Measurements from ENCODE around the gene ILF3. TPM values are rescaled to one million over a fixed set of nuclear protein-coding genes. Genes with fewer than 3 reads are reported as not detected.

Gene ILF3
- total RNA-seq, 4 donors from 2014 or later, result 122 to 232 (median 159) TPM

GRCh38 chr19:10691178-10691881, 37.2 kb downstream of the ILF3 start:
- peaks cover 38 to 57% of the 10 kb centered on the region in 2 donors for H3K36me3 ChIP-seq
- H3K27me3 ChIP-seq, result no peaks in the 10 kb centered on the region
- intact Hi-C loops (cut with DNase I), result no loop called here
- 87 to 92% methylated on average over 16 to 23 of the region's 23 CpGs for WGBS, 2 donors
- H3K4me3 ChIP-seq (replicated peaks in 1 of 3), result no peak overlapping the region
- TF ChIP-seq POLR2A (IDR thresholded peaks at IDR 0.05), result no peak
- no peak for TF ChIP-seq CTCF (IDR thresholded peaks at IDR 0.05)
- no peak overlapping the region for H3K27ac ChIP-seq
- peaks cover 4 to 13% of the 10 kb centered on the region in 2 donors for H3K4me1 ChIP-seq
- DNase-seq, result no peak
- no peaks in the 10 kb centered on the region for H3K9me3 ChIP-seq

GRCh38 chr19:10691883-10692282, 37.7 kb downstream of the ILF3 start:
- Histone ChIP-seq H3K36me3 (peaks cover 33 to 54% of the 10 kb centered on the region in 2 donors), H3K27me3 (no peaks in the 10 kb centered on the region), H3K9me3 (no peaks in the 10 kb centered on the region), H3K4me3 (replicated peaks in 1 of 3) (no peak overlapping the region), H3K27ac (no peak overlapping the region), H3K4me1 (peaks cover 4 to 13% of the 10 kb centered on the region in 2 donors)
- WGBS, 2 donors, result 81 to 96% methylated on average over 3 to 5 of the region's 5 CpGs
- intact Hi-C loops (cut with DNase I), result no loop called here
- DNase-seq, result no peak
- TF ChIP-seq POLR2A (IDR thresholded peaks at IDR 0.05), result no peak
- TF ChIP-seq CTCF (IDR thresholded peaks at IDR 0.05), result no peak

- DNase-seq, result no peak
- H3K9me3 ChIP-seq, result no peaks in the 10 kb centered on the region
- 83 to 92% methylated on average over 3 to 5 of the region's 5 CpGs for WGBS, 2 donors
- H3K27me3 ChIP-seq, result no peaks in the 10 kb centered on the region
- no peak overlapping the region for H3K27ac ChIP-seq
- peaks cover 24 to 45% of the 10 kb centered on the region in 2 donors for H3K36me3 ChIP-seq
- intact Hi-C loops (cut with DNase I), result no loop called here
- peaks cover 4 to 13% of the 10 kb centered on the region in 2 donors for H3K4me1 ChIP-seq
- no peak for TF ChIP-seq CTCF (IDR thresholded peaks at IDR 0.05)
- no peak for TF ChIP-seq POLR2A (IDR thresholded peaks at IDR 0.05)
- H3K4me3 ChIP-seq (replicated peaks in 1 of 3), result no peak overlapping the region
Measured at GRCh38 chr19:10692673-10693264, 38.6 kb downstream of the ILF3 start.

GRCh38 chr19:10694706-10695307, 40.7 kb downstream of the ILF3 start:
- 31 to 40% methylated on average over 10 to 16 of the region's 16 CpGs for WGBS, 2 donors
- no peak overlapping the region for H3K4me3 ChIP-seq (replicated peaks in 1 of 3)
- no peak for DNase-seq
- no peak overlapping the region for H3K27ac ChIP-seq
- peaks cover 5 to 25% of the 10 kb centered on the region in 2 donors for H3K36me3 ChIP-seq
- intact Hi-C loops (cut with DNase I), result no loop called here
- TF ChIP-seq POLR2A (IDR thresholded peaks at IDR 0.05), result no peak
- no peak for TF ChIP-seq CTCF (IDR thresholded peaks at IDR 0.05)
- peaks cover 4 to 13% of the 10 kb centered on the region in 2 donors for H3K4me1 ChIP-seq
- H3K27me3 ChIP-seq, result no peaks in the 10 kb centered on the region
- H3K9me3 ChIP-seq, result no peaks in the 10 kb centered on the region

Data from thyroid gland (tissue), 4 donors.